ENCODE results near the gene FAM222B.

Gene FAM222B

DNA sequence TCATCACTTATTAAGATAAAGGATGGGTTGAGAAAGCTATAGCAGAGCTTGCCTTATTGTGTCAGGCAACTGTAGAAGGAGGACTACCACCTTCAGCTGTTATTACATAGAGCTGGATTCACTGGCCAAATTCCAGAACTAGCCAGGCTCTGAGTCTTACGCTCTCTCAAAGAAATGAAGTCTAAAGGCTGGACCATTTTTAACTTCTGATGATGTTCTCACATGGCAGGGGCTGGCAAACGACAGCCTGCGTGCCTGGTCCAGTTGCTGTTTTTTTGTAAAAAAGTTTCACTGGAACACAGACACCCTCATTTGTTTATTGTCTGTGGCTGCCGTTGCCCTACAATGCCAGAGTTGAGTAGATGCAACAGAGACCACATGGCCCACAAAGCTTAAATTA is 77.6 kb downstream of the FAM222B start:
- ATAC-seq, result no peak

DNA sequence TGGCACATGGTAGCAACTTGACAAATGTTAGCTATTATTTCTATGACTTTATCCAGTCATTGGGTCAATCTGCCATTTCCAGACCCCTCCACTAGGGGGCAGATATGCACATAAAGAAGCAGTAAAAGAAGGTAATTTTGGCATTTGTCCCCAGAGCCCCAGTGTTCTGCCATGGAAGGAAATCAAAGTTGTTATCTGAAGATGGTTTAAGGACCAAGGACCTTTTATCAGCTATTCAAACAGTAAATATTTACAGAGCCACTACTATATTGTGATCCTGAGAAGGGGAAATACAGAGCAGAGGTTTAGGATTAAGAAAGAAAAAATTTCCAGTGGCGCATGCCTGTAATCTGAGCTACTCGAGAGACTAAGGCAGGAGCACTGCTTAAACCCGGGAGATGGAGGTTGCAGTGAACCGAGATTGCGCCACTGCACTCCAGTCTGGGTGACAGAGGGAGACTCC is 78.8 kb downstream of the FAM222B start:
- ATAC-seq, result peak; percentile 46 to 67

DNA sequence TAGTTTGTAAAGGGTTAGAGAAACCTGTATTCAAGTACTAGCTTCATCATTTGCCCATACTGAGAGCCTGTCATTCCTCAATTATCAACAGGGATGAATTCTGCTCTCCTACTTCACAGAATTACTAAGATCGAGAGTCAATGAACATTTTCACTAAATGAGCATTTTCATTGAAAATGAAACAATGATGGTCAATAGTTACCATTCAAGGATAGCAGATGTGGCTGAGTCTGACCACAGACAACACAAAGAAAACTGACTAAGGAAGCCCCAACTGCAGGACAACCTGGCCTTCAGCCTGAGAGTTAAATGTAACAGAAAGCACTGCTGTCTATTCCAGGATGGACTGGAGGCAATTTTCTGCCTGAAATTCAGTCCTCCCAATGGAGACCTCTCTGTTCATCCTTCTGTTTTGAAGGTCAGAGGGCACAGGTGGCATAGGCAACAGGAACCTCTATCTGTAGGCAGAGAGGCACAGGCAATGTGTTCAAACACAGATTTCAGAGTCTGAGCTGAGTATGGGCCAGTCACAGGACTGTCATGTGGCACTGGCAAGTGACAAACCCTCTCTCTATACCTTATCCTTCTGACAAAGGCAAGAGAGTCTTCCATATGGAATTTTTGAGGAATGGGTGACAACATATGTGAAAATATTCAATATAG is 79.3 kb downstream of the FAM222B start:
- ATAC-seq, result peak; percentile 28 to 34

DNA sequence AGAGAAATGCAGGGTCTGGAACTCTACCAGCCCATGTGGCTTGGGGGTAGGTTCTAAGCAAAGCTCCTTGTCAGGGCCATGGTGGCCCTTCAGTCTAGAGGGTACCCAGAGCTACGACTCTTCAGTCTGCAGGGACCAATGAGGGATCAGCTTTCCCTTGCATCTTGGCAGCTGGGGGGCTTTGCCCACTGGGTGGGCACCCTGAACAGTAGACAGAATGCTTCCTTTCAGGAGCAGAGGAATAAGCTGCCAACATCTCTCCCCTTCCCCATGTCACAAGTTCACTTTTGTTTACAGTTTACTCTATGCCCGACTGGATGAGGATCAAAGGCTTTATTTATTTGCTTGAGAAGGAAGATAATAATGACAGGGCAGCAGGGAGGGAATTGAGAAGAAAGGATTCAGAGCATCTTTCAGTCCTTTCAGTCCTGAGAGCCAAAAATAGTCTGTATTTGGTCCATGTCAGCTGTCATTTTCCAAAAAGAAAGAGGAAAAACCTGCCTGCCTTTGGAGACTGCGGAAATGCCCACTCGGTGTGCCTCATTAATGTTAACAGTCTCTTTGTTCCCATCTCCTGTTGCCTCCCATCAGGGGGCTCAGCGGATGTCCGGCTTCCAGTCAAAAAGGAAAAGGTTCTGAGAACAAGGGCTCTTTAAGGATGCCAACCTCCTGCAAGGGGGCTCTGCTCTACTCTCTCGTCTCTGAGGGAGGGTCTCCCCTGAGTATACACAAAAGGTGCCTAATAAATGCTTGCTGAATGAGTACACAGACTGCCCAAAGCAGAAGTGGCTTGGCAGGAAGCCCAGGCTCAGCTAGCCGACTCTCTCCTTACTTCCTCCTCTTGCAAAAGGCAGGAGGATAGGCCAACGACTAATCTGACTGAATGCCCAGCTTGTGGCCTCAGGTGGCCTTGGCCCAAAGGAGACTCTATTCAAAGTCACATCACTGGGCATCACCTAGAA is 81.7 kb downstream of the FAM222B start:
- no peak for ATAC-seq

DNA sequence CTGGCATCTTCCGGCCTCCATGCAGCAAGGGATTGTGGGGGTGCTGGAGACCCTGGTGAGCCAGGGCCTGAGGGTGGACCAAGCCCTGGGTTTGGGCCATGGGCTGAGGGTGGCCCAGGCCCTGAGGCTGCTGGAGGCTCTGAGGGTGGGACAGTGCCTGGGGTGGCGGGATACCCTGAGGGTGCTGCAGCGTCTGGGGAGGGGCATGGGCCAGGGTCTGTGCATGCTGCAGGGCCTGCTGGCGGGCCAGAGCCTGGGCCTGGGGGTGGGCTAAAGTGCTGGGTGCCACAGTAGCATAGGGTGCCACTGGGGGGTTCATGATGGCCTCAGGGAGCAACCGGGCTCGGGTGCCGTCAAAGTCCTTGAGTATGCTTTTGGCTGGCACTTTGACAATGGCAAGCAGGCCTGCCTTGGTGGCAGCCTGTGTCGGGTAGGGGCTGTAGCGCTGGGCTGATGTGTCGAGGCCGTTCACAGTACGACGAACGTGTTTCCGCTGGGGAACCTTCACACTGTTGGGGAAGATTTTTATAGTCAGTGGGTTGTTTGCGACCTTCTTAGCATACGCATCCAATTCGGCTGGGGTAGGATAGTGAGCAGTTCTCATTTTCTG is 83.2 kb downstream of the FAM222B start:
- no peak for ATAC-seq

DNA sequence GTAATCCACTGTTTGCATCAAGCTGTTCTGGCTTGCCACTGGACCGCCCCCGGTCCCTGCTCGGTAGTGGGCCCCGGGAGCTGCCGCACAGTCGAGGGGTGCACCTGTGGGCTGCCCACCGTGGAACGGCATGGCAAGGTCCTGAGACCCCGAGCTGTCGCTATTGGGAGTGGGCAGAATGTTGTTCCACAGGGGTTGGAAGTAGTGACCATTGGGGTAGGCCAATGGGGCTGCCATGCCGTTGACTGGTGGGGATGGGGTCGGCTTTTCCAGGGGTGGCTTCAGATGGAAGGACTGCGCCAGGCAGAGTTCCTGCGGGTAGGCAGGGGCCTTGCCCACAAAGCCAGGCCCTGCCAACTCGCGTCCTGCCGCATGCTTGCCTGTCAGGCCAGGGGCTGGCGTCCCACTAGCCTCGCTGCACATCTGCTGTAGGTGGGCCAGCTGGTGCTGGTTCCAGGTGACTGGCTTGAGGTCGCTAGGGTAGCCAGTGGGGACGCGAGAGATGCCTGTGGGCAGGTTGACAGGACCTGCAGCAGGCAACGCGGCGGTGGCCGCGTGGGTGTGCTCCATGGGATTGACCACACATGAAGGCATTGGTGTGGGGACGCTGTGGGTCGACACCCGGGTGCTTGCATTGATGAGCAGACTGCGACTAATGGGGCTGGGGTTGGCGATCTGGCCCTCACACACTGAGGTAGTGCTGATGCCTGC is 84.0 kb downstream of the FAM222B start:
- no peak for ATAC-seq

DNA sequence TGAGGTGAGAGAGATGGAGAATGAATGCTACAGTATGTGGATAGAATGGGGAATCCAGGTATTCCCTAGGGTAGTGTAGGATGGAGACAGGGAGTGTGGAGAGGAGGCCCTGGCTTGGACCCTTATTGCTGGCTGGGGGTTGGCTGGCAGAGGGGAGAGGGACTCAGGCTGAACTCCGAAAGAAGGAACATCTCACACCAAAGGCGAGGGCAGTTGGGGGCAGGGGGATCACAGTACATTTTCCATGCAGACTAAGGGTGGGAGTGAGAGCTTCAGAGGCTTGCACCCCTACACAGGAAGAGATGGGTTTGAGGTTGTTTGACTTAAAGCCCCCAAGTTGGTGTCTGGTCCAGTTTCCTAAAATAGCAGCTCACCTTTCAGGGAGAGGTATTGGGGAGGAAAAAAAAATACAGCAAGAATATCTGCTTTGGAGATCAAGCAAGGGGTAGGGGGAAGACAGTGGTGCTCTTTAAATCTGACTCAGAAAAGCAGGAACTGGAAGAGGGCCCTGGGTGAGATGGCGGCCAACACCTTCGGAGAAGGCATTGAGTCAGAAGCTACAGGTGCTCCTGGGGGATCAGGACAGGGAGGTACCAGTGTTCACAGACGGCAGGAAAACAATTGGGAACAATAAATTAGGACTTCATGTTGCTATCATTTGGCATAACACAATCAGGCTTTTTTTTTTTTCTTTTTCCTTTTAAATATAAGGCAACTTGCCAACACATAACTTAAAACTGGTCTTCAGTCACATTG is 86.4 kb downstream of the FAM222B start:
- no peak for ATAC-seq

DNA sequence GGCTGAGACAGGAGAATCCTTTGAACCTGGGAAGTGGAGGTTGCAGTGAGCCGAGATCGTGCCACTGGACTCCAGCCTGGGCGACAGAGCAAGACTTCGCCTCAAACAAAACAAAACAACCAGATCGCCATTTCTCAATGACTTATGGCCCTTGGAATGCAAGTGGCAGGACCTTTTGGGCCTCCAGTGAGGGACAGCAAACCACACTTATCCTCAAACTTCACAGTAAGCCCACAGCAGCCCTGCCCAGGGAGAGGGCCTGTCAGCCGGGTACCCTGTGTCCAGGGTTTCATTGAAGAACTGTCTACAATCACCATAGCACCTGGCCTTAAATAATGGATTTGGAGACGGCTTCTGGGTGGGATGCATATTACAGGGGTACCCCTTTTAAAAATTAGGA is 87.1 kb downstream of the FAM222B start:
- no peak for ATAC-seq

DNA sequence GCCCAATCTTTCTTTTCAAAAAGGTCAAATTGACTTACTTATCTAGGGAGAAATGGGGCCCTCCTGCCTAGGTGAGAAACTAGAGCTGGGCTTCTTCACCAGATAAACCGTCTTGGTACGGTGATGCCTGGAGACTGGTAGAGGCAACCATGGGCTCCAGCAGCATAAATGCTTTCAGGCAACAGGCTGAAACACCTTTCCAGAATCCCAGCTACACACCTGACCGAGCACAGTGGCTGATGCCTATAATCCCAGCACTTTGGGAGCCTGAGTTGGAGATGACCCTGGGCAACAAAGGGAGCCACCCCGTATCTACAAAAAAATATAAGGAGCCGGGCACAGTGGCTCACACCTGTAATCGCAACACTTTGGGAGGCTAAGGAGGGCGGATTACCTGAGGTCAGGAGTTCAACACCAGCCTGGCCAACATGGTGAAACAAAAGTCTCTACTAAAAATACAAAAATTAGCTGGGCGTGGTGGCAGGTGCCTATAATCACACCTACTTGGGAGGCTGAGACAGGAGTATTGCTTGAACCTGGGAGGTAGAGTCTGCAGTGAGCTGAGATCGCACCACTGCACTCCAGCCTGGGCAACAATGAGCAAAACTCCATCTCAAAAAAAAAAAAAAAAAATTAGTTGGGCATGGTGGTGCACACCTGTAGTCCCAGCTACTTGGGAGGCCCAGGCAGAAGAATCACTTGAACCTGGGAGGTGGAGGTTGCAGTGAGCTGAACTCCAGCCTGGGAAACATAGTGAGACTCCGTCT is 90.8 kb downstream of the FAM222B start:
- no peak for ATAC-seq

DNA sequence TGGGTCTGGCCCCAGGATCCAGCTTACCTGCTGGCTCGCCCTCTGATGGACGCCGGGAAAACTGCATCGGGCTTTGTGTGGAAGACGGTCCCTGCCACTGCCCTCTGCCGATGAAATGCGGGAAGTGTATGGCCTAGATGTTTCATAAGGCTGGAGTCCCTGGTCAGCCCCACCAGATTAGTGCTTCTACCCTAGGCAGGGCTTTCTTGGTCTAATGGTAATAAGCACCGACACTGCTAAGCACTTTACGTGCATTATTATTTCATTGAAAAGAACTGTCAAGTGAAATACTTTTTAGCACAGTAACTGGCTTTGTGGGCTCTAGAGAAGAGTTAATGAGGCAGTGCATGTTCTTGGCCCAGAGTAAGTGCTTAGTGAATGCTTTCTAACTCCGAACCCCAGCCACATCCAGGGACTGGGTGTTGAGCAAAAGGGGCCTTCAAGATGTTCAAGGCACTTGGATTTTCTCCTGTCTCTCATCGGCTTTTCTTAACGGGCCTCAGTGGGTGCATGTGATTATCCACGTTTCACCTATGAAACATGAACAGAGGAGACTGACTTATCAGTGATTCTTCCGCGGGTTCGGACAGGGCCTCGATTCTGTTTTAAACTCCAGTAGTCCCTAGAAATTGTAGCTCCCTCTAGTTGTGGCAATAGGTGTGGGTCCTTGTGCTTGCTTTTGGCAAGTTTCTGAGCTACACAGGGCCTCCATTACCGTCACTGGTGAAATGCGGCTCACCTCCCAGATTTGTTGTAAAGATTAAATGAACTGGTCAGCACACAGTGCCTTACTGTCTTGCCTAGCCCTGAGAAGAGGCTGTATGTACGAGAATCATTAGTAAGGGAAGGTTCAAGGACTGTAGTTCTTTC is 92.2 kb downstream of the FAM222B start:
- peak; percentile 82 to 85 for ATAC-seq

DNA sequence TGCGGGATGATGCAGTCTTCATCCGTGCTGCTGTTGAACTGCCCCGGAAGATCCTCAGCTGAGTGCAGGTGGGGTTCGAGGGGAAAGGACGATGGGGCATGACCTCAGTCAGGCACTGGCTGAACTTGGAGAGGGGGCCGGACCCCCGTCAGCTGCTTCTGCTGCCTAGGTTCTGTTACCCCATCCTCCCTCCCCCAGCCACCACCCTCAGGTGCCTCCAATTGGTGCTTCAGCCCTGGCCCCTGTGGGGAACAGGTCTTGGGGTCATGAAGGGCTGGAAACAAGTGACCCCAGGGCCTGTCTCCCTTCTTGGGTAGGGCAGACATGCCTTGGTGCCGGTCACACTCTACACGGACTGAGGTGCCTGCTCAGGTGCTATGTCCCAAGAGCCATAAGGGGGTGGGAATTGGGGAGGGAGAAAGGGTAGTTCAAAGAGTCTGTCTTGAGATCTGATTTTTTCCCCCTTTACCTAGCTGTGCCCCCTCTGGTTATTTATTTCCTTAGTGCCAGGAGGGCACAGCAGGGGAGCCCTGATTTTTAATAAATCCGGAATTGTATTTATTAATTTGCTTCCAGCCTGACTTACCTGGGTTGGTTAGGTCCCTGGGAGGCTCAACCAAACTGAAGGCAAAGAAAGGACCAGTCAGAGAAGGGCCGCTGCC is 92.9 kb downstream of the FAM222B start:
- peak in 1 of 2 donors; percentile 3 for ATAC-seq

DNA sequence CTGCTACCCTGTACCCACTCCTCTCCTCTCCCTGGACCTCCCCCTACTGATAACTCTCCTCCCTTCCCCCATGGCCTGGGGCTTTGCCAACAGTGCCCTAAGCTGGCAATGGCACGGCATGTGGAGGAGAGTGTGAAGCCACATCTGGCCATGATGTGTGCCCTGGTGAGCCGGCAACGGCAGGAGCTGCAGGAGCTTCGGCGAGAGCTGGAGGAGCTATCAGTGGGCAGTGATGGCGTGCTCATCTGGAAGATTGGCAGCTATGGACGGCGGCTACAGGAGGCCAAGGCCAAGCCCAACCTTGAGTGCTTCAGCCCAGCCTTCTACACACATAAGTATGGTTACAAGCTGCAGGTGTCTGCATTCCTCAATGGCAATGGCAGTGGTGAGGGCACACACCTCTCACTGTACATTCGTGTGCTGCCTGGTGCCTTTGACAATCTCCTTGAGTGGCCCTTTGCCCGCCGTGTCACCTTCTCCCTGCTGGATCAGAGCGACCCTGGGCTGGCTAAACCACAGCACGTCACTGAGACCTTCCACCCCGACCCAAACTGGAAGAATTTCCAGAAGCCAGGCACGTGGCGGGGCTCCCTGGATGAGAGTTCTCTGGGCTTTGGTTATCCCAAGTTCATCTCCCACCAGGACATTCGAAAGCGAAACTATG is 93.6 kb downstream of the FAM222B start:
- ATAC-seq, result no peak

DNA sequence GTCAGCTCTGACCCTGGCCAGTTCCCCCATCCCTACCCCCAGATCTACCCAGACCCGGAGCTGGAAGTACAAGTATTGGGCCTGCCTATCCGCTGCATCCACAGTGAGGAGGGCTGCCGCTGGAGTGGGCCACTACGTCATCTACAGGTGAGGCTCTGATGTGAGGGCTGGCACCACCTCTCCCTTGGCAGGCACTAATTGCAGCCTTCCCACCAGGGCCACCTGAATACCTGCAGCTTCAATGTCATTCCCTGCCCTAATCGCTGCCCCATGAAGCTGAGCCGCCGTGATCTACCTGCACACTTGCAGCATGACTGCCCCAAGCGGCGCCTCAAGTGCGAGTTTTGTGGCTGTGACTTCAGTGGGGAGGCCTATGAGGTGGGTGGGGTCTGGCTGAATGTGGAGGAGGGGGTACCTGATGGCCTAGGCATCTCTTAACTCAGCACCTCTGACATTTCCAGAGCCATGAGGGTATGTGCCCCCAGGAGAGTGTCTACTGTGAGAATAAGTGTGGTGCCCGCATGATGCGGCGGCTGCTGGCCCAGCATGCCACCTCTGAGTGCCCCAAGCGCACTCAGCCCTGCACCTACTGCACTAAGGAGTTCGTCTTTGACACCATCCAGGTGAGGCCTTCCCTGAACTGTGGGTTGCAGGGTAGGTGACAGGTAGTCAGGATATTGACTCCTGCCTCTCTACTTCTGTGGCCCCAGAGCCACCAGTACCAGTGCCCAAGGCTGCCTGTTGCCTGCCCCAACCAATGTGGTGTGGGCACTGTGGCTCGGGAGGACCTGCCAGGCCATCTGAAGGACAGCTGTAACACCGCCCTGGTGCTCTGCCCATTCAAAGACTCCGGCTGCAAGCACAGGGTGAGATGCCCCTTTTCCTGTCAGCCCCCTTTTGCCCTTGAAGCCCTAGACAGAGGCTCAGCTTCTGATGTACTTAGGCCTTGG is 94.5 kb downstream of the FAM222B start:
- ATAC-seq, result no peak

DNA sequence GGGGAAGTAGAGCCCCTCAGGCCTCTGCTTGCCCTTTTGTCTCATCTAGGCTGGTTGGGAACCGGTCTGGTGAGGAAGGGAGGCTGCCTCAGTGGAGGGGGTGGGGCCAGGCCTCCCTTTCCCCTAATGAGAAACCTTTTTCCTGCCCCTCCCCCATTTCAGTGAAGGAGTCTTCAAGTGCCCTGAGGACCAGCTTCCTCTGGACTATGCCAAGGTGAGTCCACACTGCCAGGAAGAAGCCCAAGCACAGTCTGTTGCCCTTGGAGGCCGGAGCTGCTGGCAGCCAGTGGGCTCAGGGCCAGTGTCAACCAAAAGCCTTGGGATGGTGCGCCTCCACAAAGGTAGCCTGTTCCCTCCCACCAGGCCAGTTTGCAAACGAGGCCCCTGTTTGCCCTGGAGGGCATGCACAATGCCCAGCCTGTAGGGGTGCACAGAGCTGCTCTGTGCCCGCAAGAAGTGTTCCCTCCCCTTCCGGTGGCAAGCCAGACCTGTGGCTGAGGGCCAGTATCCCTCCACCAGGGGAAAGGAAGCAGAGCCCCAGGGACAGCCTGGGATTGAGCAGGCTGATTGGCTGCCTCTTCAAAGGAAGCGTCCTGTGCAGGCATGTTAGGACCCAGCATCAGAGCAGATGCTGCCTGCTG is 95.4 kb downstream of the FAM222B start:
- ATAC-seq, result no peak

DNA sequence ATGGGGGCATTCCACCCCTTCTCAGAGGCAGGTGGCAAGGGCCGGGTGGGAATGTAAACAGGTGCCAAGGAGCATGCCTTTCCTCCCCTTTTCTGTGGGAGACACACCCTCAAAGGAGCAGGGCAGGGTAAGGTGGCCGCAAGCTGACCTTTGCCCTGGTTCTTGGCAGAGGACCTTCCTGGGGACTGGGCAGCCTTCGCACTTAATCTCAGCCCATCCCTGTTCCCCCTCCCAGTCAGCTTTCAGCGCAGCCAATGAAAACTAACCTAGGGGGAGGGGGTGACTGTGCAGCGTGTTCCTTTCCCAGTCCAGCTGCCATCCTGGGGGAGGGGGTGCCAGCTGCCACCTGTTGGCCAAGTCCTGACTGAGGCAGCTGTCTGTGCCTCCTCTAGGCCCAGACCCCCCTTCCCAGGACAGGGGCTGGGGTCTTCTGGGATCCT is 96.0 kb downstream of the FAM222B start:
- no peak for ATAC-seq

DNA sequence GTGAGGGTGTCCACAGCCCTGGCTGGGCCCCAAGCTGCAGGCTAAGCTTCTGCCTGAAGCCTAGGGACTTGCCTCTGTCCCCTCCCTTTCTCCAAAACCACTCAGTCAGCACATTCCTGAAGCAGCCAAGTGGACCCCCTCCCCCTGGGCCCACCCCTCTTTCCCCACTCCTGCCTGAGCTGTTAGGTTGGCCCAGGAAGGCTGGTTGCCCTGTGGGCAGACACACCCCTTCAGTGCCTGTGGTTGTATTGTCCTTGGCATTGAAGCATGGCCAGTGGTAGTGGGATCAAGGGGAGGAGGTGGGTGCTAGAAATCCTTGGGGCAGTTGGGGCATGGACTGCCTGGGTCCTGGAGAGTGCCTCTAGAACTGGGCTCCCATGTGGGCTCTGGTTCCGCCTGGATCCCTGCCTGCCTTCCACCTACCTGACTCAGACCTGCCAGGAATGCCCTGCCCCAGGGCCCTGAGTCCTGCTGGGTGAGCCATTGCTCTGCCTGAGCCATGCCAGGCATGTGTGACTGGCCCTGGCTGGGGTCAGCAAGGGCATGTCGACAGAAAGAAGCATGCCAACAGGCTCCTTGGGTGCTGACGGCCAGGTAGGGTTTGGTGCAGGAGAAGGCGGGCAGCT is 96.7 kb downstream of the FAM222B start:
- no peak for ATAC-seq
